GOT3 (cell line): ENCODE data around the gene EDA.

Source experiments
- DNase-seq: peaks from one replicate; lab custom pipeline; 2025; ENCODE audit warnings: mixed read lengths; lab: John Stamatoyannopoulos, UW

The EDA gene

DNA sequence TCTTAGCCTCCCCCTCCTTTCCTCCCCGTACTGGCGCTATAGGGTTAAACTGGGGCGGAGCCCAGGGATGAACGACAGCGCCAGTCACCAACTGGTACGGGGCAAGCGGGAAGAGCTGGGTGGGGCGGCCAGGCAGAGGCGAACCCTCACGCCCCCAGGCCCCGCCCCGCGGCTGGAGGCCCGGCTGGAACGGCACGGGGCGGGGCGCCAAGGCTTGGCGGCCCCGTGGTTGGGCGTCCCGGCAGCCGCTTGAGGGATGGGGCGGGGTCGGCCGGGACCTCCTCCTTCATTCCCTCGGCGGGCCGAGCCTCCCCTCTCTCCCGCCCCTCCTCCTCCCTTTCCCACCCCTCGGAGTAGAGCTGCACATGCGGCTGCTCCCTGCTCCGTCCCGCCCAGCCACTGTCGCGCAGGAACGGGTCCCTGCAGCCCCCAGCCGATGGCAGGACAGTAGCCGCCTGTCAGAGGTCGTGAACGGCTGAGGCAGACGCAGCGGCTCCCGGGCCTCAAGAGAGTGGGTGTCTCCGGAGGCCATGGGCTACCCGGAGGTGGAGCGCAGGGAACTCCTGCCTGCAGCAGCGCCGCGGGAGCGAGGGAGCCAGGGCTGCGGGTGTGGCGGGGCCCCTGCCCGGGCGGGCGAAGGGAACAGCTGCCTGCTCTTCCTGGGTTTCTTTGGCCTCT lies at the start of gene EDA:
EDA (plus strand) TSS at position 335 of the 678 bp plus-strand sequence.
- DNase-seq, result no peak

DNA sequence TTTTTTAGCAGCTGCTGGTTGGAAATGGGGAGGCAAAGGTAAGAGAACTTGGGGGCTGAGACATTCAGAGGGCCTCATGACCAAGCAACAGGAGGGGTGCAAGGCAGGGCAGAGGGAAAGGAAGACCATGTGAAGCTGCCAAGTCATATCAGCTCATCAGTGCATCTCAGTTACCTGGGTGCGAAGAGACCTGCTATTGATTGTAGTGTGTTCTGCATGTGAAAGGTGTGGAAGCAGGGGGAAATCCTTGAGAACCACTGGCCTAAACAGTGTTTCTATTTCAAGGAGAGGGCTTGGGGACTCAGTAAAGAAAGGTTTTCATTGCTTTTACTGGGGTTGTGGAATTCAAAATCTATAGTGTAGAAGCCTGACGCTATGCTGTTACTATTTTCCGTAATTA lies 47.1 kb upstream of the EDA start:
- DNase-seq, result no peak

DNA sequence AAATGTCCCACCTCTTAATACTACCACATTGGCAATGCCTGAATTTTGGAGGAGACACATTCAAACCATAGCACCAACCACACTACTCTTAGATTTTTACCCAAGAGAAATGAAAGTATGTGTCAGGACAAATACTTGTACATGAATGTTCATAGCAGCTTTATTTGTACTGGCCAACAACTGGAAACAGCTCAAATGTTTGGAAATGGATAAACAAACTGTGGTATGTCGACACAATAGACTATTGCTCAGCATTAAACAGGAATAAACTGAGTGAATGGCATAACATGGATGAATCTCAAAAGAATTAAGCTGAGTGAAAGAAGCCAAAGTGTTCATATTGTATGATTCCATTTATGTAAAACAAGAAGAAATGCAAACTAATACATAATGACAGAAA lies 18.5 kb upstream of the EDA start:
- DNase-seq, result no peak

DNA sequence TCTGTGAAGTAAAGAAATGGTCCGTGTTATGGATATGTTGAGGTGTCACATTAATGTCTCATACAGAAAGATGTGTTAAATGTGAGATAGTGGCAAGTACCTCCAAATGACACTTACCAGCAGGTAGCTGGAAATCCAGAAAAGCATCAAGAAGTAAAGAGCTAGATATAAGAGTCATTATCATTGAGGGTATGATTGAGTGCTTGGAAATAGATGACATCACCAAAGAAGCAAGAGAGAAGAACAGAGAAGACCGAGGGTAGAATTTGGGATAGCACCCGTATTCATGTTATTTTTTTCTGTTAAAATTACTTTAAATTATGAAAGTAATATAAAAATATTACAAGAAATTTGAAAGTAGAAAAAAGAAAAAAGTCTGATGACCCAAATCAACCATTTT lies 15.7 kb upstream of the EDA start:
- no peak for DNase-seq

DNA sequence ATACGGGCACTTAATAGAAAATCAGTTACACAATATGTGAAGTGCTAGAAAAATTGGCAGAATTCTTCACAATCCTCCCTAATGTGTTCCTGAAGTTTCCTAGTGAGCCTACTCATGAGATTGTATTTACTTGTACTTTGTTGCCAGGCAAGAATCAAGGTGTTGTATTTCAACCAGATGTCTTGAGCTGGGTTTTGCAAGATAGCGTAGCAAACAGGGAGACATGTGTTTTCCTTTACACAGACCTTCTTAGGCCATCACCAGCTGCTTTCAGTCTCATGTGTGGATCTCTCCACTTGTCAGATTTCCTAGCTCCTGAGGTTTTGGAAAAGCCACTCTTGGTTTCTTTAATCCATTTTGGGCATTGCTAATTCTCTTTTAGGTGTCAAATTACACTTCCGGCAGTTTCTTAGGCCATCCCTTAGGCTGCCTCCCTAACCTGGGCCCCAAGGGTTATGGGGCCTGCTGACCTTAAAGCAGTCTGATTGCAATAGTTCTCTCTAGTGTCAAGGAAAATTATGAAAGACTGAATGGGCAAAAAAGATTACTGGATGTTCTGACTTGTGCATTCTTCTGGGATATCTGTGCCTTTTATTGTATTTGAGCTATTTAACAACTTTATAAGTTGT lies 12.2 kb upstream of the EDA start:
- DNase-seq, result no peak

DNA sequence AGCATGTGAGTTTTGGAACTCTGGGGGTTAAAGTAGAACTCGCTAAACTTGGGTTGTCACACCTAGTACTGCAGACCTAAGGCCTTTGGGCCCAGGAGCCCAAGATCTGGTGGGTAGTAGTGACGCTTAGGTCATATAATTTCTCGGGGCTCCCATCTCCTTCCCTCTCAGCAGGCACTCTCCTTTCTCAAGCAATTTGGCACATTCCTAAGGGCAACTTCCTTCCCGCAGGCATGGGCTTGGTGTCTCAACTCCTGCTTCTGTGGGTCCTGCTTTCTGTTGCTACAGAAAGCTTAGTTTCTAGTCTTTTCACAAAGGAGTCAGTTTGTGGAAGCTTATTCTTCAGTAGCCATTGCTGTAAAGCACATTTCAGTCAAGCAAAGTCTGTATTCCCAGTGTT lies 10.4 kb upstream of the EDA start:
- no peak for DNase-seq

DNA sequence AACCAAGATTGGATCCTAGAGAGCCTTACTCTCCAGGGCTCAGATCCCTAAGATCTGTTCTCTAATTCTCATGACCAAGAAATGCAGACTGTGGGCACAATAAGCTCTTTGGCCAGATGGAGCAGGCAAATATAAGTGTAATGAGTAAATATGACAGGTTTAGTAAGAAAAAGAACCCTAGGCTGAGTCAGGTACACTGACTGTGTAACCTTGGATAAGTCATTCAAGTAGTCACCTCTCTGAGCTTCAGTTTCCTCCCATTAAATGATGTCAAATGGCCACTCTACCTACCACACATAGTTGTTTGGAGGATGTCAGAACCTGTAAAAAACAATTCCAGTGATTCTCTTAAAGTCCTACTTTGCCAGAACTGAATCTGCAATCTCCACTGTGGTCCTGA lies 8.3 kb upstream of the EDA start:
- DNase-seq, result no peak

DNA sequence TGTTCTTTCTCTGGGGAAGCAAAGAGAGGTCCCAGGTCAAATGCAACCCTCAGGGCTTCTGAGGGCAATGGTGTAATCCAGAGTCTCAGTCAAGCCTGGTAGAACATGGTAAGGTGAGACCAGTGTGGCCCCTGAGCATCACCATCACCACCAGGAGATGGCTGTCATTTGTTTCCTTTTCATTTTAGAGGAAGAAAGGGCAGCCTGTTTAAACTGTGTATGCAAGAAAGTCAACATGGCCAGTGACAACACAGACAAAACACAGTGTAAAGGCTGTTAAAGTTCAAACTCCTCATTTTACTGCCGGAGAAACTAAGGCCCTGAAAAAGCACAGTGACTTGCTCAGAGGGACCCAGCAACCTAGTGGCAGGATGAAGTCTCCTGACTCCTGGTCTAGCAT lies 2.0 kb upstream of the EDA start:
- no peak for DNase-seq

DNA sequence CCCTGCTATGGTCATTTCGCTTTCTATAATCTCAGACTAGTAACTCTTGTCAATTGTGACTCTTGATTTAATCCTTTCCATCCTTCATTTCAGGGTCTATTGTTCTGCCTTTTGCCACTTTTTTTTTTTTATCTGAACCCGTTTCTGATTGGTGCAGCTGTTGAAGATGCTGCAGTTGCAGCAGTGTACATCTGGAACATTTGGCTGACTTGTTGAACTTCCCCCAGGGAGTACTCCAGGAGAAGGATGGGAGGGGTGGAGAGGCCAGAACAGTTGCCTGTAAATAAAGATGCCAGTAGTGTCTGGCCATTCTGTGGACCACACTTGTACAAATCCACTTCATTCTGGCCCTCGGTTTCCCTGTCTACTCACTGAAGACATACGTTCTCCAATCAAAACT lies 1.0 kb upstream of the EDA start:
- DNase-seq, result no peak

DNA sequence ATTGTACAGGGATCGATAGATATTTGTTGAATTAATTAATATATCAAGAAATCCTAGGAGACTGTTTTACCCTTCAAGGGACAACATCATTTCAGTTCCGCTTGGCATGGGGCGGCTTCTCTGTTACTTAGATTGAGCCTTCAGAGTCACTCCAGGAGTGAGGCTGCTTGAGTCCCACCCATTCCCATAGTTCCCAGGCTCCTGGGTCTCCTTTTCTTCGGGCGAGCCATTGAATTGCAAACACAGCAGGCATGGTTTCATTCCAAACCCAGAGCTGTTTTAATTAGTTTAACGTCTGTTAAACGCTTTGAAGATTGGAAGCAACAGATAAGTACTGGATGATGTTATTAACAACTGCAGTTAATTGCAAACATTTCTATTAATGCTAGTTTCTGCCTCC lies 571 bp upstream of the EDA start:
- DNase-seq, result no peak

DNA sequence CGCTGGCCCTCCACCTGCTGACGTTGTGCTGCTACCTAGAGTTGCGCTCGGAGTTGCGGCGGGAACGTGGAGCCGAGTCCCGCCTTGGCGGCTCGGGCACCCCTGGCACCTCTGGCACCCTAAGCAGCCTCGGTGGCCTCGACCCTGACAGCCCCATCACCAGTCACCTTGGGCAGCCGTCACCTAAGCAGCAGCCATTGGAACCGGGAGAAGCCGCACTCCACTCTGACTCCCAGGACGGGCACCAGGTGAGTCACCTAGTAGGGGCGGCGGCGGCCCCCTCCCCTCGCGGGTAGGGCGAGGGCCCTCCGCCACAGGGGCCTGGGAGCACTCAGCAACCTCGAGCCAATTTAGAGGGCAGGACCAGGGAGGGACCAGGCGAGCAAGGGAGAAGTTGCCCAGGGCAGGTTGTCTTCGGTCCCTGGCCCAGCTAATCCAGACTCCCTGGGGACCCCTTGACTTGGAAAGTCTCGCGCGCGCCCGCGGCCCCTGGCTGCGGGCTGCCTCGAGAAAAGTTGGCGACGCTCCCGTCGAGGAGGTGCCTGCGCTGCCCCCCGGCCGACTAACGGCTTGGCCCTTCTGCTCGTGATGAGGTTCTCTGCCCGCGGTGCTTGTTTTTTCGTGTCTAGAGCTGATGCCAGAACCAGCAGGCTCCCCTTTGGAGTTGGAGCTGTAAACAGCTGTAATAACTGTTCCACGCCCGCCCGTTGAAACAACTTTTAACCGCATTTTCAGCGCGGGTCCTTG lies 717 bp downstream of the EDA start:
- DNase-seq, result no peak

DNA sequence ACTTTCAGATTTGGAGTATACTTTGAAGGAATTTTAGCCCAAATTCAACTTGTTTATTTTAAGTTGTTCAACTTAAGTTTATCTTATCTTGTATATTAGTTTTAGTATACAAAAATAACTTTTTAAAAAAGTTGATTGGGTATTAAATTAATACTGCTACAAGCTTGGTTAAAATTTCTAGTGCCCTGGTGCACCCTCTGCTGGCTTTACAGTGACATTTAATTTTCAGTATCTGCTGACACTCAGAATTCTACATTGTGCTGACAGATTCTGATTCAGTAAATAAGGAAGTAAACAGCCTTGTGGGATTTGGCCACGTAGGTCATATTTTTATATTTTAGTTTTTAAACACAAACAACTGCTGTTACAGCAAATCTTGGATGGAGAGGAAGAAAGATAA lies 2.9 kb downstream of the EDA start:
- no peak for DNase-seq

DNA sequence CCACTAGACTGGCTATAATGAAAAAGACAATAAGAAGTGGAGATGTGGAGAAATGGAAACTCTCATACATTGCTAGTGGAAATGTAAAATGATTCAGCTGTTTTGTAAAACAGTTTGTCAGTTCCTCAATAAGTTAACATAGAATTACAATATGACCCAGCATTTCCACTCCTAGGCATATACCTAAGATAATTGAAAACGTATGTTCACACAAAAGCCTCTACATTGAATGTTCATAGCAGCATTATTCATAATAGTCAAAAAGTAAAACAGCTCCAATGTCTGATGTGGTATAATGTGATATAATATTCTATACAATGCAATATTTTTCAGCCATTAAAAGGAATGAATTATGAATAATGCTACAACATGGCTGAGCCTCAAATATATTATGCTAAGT lies 10.2 kb downstream of the EDA start:
- no peak for DNase-seq

DNA sequence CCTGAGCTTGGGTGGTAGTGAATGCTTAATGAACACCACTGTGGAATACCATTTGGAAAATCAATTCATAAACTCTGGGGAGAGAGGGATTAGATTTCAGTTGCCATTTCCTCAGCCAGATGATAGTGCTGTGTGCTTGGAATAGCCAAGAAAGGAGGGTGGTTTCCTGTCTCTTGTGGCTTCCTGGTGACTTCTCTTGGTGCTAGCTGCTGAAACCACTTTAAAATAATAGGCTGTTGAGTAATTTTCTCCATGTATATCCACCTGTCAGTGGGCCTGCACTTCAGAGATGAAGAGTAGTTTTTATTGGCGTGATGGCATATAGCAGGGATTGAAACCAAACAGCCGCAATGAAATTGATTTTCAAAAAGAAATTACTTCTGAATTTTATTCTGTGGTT lies 11.8 kb downstream of the EDA start:
- no peak for DNase-seq

DNA sequence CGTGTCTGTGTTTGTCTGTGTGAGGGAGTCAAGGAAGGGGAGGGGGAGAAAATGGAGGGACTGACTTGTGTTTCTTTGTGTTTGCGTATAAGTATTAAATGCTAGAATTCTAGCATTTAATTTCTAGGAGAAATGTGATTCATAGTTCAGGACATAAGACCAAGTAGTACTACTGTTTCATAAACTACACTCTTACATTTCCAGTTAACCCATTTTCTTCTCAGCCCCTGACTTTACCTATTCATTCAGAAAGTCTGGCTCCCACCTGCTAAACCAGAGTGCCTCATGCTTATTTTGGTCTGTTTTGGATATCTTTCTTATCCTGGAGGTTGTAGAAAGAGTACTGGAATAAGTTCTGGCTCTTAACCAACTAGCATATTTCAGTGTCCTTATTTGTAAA lies 14.2 kb downstream of the EDA start:
- no peak for DNase-seq

DNA sequence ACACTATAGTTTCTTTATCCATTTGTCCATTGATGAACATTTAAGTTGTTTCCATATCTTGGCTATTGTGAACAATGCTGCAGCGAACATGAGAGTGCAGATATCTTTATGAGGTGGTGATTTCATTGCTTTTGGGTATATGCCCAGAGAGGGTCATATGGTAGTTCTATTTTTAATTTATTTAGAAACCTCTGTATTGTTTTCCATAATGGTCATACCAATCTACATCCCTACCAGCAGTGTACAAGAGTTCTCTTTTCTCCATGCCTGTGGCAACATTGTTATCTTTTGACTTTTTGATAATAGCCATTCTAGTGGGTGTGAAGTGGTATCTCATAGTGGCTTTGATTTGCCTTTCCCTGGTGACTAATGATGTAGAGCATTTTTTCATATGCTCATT lies 48.8 kb downstream of the EDA start:
- DNase-seq, result no peak

DNA sequence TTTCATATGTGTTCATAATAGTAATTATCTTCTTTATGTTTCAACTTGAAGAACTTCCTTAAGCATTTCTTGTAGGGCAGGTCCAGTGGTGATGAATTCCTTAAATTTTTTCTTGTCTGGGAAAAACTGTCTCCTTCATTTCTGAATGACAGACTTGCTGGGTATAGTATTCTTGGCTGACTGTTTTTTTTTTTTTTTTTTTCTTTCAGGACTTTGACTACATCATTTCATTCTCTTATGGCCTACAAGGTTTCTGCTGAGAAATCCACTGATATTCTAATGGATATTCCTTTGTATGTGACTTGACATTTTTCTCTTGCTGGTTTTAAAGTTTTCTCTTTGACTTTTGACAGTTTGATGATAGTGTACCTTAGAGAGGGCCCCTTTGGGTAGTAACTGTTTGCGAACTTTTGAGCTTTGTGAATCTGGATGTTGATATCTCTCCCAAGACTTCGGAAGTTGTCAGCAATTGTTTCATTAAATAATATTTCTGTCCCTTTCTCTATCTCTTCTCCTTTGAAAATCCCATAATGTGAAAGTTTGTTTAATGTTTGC lies 54.2 kb downstream of the EDA start:
- no peak for DNase-seq

DNA sequence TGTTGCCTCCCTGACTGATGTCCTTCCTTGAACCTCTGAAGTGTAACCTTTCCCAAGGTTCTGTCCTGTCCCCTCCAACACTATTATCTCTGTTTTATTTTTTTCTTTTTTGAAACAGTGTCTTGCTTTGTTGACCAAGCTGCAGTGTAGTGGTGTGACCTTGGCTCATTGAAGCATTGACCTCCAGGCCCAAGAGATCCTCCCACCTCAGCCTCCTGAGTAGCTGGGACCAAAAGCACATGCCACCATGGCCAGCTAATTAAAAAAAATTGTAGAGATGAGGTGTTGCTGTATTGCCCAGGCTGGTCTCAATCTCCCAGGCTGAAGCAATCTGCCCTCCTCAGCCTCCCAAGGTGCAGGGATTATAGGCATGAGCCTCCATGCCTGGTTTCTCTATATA lies 59.0 kb downstream of the EDA start:
- DNase-seq, result no peak

DNA sequence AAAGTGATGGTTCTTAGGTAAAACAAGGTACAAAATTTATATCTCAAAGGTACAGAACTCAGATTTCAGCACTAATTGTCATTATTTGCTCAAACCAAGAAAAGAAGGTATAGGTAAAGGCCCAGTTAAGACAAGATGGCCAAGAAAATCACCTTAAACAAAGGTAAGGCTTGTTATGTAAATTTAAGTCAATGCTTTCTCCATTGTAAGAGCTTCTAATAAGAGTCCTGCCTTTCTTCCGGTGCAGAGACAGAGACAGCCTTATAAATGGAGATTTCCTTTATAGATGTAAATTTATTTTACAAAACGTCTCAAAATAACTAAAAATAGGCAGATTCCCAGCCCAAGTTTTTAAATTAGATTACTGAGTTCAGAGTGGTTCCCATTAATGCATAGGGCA lies 89.9 kb downstream of the EDA start:
- no peak for DNase-seq

DNA sequence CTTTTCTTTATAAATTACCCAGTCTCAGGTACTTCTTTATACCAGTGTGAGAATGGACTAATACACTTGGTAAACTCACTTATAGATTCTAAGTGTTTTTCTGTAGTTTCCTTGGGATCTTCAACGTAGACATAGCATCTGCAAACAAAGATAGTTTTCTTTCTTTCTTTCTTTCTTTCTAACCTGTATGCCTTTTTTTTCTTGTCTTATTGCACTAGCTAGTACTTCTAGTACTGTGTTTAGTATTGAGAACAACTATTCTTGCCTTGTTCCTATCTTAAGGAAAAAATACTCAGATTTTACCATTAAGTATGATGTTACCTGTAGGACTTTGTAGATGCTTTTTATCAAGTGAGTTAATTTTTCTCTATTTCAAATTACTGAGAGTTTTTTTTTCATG lies 102.2 kb downstream of the EDA start:
- DNase-seq, result no peak

DNA sequence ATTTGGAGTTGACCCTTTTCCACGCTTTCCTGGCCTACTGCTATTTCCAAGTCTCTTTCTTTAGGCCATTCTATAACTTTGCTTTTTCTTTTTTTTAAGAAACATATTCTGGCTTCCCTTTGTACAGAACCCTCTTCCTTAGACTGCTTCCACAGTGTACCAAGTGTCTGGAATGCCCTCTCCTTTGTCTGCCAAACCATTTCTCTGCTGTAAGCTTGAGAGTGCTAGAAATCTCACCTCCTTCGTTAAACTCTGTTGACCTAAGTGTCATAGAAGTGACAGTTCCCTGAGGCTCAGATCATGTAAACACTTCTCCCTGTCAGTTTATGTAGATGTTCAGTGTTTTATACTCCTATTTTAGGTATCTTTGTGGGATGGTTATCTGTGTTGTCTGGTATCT lies 108.4 kb downstream of the EDA start:
- DNase-seq, result no peak

DNA sequence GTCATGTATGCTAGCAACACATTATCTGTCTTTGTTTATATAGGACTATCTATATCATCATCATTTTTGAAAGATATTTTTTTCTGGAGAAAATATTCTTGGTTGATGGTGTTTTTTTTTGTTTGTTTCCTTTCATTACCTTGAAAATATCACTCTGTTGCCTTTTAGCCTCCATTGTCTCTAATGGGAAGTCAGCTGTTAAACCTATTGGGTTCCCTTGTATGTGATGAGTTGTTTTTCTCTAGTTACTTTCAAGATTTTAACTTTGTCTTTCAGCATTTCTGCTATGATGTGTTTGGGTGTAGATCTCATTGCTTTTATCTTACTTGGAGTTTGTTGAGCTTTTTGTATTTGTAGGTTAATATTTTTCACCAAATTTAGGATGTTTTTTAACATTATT lies 124.4 kb downstream of the EDA start:
- DNase-seq, result no peak

DNA sequence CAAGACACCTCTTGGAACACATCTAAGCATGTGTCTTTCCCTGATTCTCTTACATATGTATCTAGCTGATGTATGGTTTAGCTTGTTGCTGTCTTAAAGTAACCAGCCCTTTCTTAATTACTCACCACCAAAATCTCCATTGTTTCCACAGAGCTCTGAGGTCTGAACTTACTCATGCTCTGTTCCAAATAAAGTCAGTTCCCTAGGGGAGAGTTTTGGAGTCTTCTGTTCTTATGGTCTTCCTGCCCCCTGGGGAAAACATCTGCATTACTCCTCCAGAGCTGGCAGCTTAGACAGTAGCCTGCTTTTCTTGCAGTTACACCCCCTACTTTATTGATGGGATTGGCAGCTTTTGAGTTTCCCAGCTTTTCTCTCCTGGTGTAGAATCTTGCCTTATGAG lies 125.8 kb downstream of the EDA start:
- no peak for DNase-seq
